ENCODE measurements around the gene ZBTB7C.

DNA sequence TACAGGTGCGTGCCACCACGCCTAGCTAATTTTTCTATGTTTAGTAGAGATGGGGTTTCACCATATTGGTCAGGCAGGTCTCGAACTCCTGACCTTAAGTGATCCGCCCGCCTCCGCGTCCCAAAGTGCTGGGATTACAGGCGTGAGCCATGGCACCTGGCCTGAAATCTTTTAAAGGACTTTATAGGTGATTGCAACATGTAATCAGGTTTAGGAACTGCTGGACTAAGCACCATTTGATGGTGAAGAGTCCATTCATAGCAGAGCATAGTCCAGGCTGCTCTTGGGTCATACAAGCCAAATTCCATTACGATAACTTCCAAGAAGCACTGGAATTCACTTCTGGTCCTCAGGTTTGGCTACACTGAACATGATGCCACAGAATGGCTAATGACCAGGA is 278.1 kb downstream of the ZBTB7C start:
- TF ChIP-seq, protein P1, sequence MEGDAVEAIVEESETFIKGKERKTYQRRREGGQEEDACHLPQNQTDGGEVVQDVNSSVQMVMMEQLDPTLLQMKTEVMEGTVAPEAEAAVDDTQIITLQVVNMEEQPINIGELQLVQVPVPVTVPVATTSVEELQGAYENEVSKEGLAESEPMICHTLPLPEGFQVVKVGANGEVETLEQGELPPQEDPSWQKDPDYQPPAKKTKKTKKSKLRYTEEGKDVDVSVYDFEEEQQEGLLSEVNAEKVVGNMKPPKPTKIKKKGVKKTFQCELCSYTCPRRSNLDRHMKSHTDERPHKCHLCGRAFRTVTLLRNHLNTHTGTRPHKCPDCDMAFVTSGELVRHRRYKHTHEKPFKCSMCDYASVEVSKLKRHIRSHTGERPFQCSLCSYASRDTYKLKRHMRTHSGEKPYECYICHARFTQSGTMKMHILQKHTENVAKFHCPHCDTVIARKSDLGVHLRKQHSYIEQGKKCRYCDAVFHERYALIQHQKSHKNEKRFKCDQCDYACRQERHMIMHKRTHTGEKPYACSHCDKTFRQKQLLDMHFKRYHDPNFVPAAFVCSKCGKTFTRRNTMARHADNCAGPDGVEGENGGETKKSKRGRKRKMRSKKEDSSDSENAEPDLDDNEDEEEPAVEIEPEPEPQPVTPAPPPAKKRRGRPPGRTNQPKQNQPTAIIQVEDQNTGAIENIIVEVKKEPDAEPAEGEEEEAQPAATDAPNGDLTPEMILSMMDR (IDR thresholded peaks at IDR 0.05; ENCODE audit: insufficient read depth, low read length, poor library complexity, severe bottlenecking): no peak
- TF ChIP-seq EZH2phosphoT487 (conservative IDR thresholded peaks at IDR 0.05; ENCODE audit: low read length): no peak

Data from SU-DHL-6 (cell line).